H1 (cell line): ENCODE measurements around the gene NIN. TPM values are rescaled to one million over a fixed set of nuclear protein-coding genes. Genes with fewer than 3 reads are reported as not detected.

ENCODE experiments used
- BACH1 ChIP-seq: IDR thresholded peaks from 2 replicates; pipeline ENCODE4 v1.6.1; 2012; ENCODE audit warnings: low read length, improper control_type of control experiment
- BCL11A ChIP-seq, 2 experiments: IDR thresholded peaks; one replicate each; pipeline ENCODE4 v1.6.1; 2011; ENCODE audit warnings: low read depth in 2 of 2, low read length in 2 of 2, mild to moderate bottlenecking in 2 of 2
- EZH2 ChIP-seq: fragments of 200-600 bp; sonication (generic); IDR thresholded peaks from 2 replicates; pipeline ENCODE4 v1.7.1; 2012; ENCODE audit warnings: low read depth, mild to moderate bottlenecking, moderate library complexity, low read length, inconsistent platforms; ENCODE audit not compliant: severe bottlenecking
- JUN ChIP-seq: IDR thresholded peaks from 2 replicates; pipeline ENCODE4 v1.6.1; 2011; ENCODE audit warnings: low read depth, mild to moderate bottlenecking, improper control_type of control experiment, low read length
- polyA plus RNA-seq, 7 experiments: library from polyadenylated mRNA; depleted of rRNA in 3 of 7; stranded (reverse) in 5 of 7; unstranded in 2 of 7; fragments of >200 nt in 5 of 7; fragments of 200-250 nt in 2 of 7; gene quantifications; 1 replicate in 5 of 7; 2 replicates in 1 of 7; 4 replicates in 1 of 7; pipeline versions ENCODE4 v1.2.1 to v1.2.3, GENCODE V29; 2011 to 2013; ENCODE audit warnings: missing spikeins in 2 of 7, mixed read lengths in 2 of 7
- total RNA-seq: library from RNA; stranded (reverse); fragmentation: NEBNext Ultra II Directional; extraction: Animal tissue kit (Norgen Biotek cat#: 25700); gene quantifications from 2 replicates; pipeline ENCODE4 v1.2.1, GENCODE V29; 2021

The NIN gene
- total and polyA plus RNA-seq, 2 of the 8 experiments (the other 6 are each of a cell fraction or from before 2014, with no cell fraction given), result 3.2 to 21.3 TPM

DNA sequence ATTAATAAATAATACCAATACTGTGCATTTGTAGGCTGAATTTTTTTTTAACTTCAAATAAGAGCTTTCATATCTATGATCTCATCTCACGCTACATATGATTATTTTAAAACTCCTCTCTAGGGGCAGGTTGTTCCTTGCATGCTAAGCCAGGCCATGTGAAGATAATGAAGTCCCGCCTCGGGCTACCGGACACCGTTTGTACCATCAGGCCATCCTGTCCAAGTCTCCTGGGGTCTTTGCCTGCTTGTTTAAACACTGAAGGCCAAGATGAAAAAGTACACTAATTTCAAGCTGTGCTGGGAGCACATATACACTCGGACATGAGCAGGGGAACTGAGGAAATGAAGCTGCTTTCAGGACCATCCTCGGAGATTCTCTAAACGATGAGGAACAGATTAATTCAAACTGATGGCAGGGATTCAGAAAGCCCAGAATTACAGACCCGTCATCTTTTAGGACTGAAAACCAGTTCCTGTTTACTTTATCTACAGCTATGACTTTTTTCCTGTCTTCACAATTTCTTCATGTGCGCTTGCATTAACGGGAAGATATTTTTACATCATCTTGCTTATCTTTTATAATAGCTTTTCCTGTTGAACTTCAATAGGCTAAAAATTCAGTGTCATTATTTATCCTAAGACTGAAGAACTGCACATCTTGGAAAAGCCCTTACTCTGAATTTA, 34.6 kb upstream of the NIN start (continued):
- TF ChIP-seq BCL11A (IDR thresholded peaks at IDR 0.05; ENCODE audit: low read depth in 2 of 2, low read length in 2 of 2), result no peak
- no peak for TF ChIP-seq EZH2
- no peak for TF ChIP-seq JUN
- TF ChIP-seq BACH1, result no peak
